Hematopoietic multipotent progenitor cell treated with erythropoietin and hydrocortisone succinate and interleukin-3 and kit ligand, for 8 days (in vitro differentiated cells): ENCODE results near the gene PRKAR2B.
A peak's percentile ranks its signal among the peaks of the same experiment; 100 is the strongest.

Experiments
- DNase-seq: peaks from one replicate; pipeline ENCODE4 v3.0.0-alpha.2; 2015

PRKAR2B gene

GRCh38 chr7:107196834-107197610, 152.5 kb downstream of the PRKAR2B start:
- no peak for DNase-seq

- peak; percentile 63 for DNase-seq
Observed at GRCh38 chr7:107201795-107202450, 157.4 kb downstream of the PRKAR2B start.

GRCh38 chr7:107203607-107204006, 159.1 kb downstream of the PRKAR2B start:
- no peak for DNase-seq

- DNase-seq = no peak
Observed at GRCh38 chr7:107206136-107206535, 161.6 kb downstream of the PRKAR2B start.

DNA sequence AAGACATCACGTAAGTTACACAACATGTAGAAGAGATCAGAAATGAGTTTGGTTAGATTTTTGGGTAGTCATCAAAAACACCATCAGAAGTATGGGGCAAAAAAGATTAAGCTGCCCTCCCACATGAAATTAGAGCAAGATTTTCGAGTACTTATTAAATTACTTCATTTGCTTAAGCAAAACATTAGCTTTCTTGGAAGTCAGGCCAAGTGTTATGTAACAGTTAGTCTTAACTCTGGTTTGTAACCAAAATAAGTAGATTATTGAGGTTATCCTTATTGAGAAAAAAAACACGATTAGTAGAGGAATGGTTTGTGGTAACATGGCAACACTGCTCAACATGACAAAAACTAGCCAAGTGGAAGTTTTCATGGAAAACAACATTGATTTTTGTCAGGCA, 162.2 kb downstream of the PRKAR2B start:
- no peak for DNase-seq

DNA sequence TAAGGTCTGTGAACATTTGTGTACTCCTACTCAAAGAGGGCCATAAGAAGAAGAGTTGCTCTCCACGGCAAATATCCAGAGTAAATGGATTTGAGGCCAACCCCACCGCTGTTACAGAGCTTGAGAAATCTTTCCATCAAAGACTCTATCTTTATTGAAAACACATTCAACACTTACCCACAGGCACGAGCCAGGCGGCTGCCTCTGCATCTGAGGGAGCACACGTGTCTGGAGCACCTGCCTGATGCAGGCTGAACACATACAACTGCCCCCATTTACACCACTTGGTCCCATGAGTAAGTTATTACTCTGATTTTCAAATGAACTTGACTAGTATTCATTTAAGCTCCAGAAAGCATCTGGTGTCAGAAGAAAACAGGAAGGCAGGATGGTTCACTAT, 163.0 kb downstream of the PRKAR2B start:
- no peak for DNase-seq

GRCh38 chr7:107208024-107208521, 163.6 kb downstream of the PRKAR2B start:
- no peak for DNase-seq

GRCh38 chr7:107208563-107208962, 164.1 kb downstream of the PRKAR2B start:
- DNase-seq = no peak

GRCh38 chr7:107209565-107209964, 165.1 kb downstream of the PRKAR2B start:
- DNase-seq = no peak

DNA sequence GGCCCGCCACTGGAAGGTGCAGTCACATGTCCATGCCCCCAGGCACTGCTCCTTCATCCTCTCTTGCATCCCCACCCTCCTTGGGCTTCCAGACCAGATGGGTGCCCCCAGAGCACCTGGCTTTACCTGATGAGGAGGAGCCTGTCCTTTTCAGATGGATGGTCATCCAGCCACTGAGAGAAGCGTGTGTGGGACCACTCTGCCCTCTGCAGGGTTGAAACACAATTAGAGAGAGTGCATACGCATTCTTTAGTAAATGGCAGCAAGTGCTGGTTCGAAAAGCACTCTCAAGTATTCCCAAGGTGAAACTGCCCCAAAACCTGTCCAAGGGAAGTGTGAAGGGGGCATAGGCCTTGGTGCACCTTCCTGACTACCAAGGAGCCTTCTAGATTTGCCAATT, 165.9 kb downstream of the PRKAR2B start:
- no peak for DNase-seq
